ENCODE measurements around the gene OR10X1.

The OR10X1 gene

DNA sequence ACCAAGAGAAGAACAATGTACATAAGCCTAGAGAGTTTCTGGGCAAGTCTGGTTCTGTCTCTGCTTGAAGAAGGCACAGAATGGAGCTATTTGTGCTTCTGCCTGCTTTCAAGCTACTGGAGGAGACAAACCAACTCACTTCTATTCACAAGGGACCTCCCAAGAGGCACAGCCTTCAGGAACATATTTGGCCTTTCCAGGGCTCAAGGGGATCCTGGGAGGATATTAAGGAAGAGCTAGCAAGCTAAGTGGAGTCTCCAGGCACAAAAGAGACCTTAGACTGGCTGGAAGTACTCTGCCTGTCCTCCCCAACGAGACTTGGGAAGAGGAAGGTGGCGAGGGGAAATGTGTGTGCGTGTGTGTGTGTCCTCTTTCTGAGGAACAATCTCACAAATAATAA lies 25.3 kb downstream of the OR10X1 start, which contains the start of gene OR6Y1:
Gene OR6Y1 (minus strand): TSS at position 54 of the 400 bp plus-strand sequence. CDS start 6,300 bp downstream, outside the sequence.
- TF ChIP-seq, protein P1, sequence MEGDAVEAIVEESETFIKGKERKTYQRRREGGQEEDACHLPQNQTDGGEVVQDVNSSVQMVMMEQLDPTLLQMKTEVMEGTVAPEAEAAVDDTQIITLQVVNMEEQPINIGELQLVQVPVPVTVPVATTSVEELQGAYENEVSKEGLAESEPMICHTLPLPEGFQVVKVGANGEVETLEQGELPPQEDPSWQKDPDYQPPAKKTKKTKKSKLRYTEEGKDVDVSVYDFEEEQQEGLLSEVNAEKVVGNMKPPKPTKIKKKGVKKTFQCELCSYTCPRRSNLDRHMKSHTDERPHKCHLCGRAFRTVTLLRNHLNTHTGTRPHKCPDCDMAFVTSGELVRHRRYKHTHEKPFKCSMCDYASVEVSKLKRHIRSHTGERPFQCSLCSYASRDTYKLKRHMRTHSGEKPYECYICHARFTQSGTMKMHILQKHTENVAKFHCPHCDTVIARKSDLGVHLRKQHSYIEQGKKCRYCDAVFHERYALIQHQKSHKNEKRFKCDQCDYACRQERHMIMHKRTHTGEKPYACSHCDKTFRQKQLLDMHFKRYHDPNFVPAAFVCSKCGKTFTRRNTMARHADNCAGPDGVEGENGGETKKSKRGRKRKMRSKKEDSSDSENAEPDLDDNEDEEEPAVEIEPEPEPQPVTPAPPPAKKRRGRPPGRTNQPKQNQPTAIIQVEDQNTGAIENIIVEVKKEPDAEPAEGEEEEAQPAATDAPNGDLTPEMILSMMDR (IDR thresholded peaks at IDR 0.05; ENCODE audit: extremely low read depth, missing control alignments), result no peak
- no peak for DNase-seq (ENCODE audit: low spot score)

- TF ChIP-seq, protein P1 (IDR thresholded peaks at IDR 0.05; ENCODE audit: extremely low read depth, missing control alignments), result no peak
- DNase-seq (ENCODE audit: low spot score), result no peak
These were observed 27.4 kb downstream of the OR10X1 start for GRCh38 chr1:158552296-158552695.

- TF ChIP-seq, protein P1 (IDR thresholded peaks at IDR 0.05; ENCODE audit: extremely low read depth, missing control alignments), result no peak
These were observed 32.2 kb downstream of the OR10X1 start for GRCh38 chr1:158547533-158547932.

DNA sequence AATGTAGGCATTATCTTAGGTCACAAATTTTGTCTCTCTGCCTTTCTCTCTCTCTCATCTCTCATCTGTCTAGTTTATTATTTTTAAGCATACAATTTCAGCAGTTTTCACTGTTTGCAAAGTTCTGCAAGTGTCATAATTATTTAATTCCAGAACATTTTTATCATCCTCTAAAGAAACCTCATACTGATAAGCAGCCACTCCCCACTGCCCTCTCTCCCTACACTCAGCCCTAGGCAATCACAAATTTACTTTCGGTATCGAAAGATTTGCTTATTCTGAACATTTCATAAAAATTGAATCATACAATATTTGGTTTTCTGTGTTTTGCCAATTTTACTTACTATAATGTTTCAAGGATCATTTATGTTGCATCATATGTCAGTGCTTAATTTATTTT lies 42.1 kb downstream of the OR10X1 start:
- TF ChIP-seq, protein P1 (IDR thresholded peaks at IDR 0.05; ENCODE audit: extremely low read depth, missing control alignments), result no peak
- no peak for DNase-seq (ENCODE audit: low spot score)

More at GRCh38 chr1:158547533-158547932, 32.2 kb downstream of the OR10X1 start:
- DNase-seq (ENCODE audit: low spot score), result no peak

DNA sequence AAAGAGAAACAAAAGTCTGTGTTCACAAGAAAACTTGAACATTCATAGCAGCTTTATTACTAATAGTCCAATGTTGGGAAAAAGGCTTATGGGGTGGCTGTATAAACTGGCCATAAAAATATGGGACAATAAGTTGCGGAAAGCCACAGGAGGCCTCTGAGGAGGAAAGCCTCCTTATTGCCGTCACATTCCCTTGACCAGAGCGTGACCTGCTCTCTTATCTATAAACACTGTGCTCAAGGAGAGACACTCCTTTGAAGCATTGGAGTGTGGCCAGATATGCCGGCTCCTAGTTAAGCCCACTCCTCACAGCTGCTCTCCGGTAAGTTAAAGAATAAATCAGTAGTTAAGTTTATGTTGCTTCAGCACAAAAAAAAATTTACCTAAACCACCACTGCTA lies 45.2 kb downstream of the OR10X1 start:
- DNase-seq (ENCODE audit: low spot score), result no peak
- TF ChIP-seq, protein P1 (IDR thresholded peaks at IDR 0.05; ENCODE audit: extremely low read depth, missing control alignments), result no peak

Data from GM20000 (cell line).